Testis (tissue), 3 donors: ENCODE results near the gene TMEM260. TPM values are rescaled to one million over a fixed set of nuclear protein-coding genes. Genes with fewer than 3 reads are reported as not detected.
"Not testable (repeated sequence)": the region's sequence is repeated elsewhere in the genome, so short reads cannot be mapped to it uniquely, and the experiment has no call there.

Experiments
- DNase-seq: peaks from one replicate; pipeline ENCODE4 v3.0.0-alpha.2; 2019
- H3K27ac ChIP-seq, 2 donors: fragments of 200-600 bp; sonication (generic); one replicate each; pipeline ENCODE4 v1.5.1; 2019
- H3K27me3 ChIP-seq: fragments of 200-600 bp; sonication (generic); one replicate; pipeline ENCODE4 v1.5.1; 2019
- H3K36me3 ChIP-seq: fragments of 200-600 bp; sonication (generic); one replicate; pipeline ENCODE4 v1.5.1; 2017; ENCODE audit warnings: low read depth; ENCODE audit errors: missing control alignments
- H3K4me1 ChIP-seq: fragments of 200-600 bp; sonication (generic); one replicate; pipeline ENCODE4 v1.5.1; 2019
- H3K4me3 ChIP-seq, 2 donors: fragments of 200-600 bp; sonication (generic); one replicate each; pipeline ENCODE4 v1.5.1; 2017 to 2019
- H3K9me3 ChIP-seq: fragments of 200-600 bp; sonication (generic); one replicate; pipeline ENCODE4 v1.5.1; 2017
- POLR2A ChIP-seq: fragments of 450-650 bp; IDR thresholded peaks from one replicate; pipeline ENCODE4 v1.6.1; 2017; ENCODE audit warnings: antibody characterized with exemption, mild to moderate bottlenecking, moderate library complexity
- WGBS, 2 donors: methylation state at CpG; one replicate each; pipeline ENCODE4 v1.1.5; 2018; 5-methylcytosine and 5-hydroxymethylcytosine counted together
- intact Hi-C: fragments of 100-400 bp; cut with DNase I; formaldehyde crosslinking; loops from one replicate; pipeline ENCODE4 v1.15.1; 2023; ENCODE audit warnings: low total_unique reads
- polyA plus RNA-seq: library from polyadenylated mRNA; stranded (reverse); fragments of 350-450 nt; fragmentation: Illumina TruSeq; extraction: RNeasy Lipid Tissue Mini Kit (QIAGEN cat#74804); gene quantifications from one replicate; pipeline ENCODE4 v1.2.3, GENCODE V29; 2014; ENCODE audit warnings: low read depth, low replicate concordance; ENCODE audit not compliant: insufficient read depth
- total RNA-seq, 2 donors: library from RNA; depleted of rRNA; stranded (reverse); fragments of >200 nt; gene quantifications; one replicate each; pipeline ENCODE4 v1.2.3, GENCODE V29; 2016
- TF ChIP-seq, protein P1 (sequence below), 3 experiments: fragments of 450-650 bp in 2 of 3; fragments of 200-600 bp in 1 of 3; sonication (generic) in 1 of 3; IDR thresholded peaks; one replicate each; pipeline ENCODE4 v1.5.1; 2016 to 2019; ENCODE audit warnings: antibody characterized with exemption in 3 of 3, mild to moderate bottlenecking in 2 of 3, moderate library complexity in 1 of 3

TMEM260 gene
- total and polyA plus RNA-seq, 3 donors from 2014 or later: 13.5 to 32.0 (median 30.7) TPM

DNA sequence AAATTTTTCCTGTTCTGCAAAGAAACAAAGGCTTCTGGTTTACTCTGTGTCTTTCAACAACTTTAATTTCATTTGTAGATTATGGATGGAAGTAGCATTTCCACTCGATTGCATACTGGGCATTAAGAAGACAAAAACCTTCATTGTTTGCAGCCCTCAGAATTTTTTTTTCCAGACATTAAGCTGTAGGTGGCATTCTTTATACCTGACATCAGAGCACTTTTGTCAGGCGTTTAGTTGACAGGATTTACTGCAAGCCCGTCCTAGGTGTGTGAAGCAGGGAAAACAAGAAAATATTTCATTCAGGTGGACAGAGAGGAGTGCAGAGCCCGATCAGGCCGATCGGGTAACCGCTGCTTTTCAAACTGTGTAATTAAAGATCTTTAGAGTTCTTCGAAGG, 107.5 kb downstream of the TMEM260 start:
- intact Hi-C loops: no loop called here
- Histone ChIP-seq H3K4me1 (no peaks in the 10 kb centered on the region), H3K4me3 (no peak overlapping the region), H3K36me3 (no peaks in the 10 kb centered on the region), H3K27me3 (no peaks in the 10 kb centered on the region), H3K27ac (no peak overlapping the region), H3K9me3 (no peaks in the 10 kb centered on the region)
- TF ChIP-seq, protein P1, sequence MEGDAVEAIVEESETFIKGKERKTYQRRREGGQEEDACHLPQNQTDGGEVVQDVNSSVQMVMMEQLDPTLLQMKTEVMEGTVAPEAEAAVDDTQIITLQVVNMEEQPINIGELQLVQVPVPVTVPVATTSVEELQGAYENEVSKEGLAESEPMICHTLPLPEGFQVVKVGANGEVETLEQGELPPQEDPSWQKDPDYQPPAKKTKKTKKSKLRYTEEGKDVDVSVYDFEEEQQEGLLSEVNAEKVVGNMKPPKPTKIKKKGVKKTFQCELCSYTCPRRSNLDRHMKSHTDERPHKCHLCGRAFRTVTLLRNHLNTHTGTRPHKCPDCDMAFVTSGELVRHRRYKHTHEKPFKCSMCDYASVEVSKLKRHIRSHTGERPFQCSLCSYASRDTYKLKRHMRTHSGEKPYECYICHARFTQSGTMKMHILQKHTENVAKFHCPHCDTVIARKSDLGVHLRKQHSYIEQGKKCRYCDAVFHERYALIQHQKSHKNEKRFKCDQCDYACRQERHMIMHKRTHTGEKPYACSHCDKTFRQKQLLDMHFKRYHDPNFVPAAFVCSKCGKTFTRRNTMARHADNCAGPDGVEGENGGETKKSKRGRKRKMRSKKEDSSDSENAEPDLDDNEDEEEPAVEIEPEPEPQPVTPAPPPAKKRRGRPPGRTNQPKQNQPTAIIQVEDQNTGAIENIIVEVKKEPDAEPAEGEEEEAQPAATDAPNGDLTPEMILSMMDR (IDR thresholded peaks at IDR 0.05): no peak
- TF ChIP-seq POLR2A: no peak
- DNase-seq: no peak
- WGBS, 2 donors: 74 to 79% methylated on average over 8 of the region's 8 CpGs

DNA sequence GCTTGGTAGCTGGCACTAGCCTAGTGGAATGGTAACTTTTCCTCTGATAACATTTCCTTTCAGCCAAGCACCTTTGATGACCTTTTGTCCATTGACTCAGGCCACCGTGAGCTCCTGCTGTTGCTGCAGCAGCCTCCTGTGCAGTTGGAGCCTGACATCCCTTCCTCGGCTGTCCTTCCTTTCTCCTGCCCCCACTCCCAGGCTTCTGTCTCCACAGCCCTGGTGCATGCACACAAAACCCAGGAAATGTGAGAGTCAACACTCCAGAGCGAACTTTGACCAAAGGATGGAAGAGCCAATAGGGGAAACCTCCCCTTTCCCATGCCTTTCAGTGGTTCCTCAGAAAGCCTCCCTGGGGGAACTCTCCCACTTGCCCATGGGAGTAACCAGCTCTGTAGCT, 115.0 kb downstream of the TMEM260 start:
- intact Hi-C loops: no loop called here
- no peak overlapping the region for H3K27ac ChIP-seq
- TF ChIP-seq, protein P1 (IDR thresholded peaks at IDR 0.05): no peak
- no peak for TF ChIP-seq POLR2A
- 77 to 83% methylated on average over 3 of the region's 3 CpGs for WGBS, 2 donors
- H3K4me3 ChIP-seq: no peak overlapping the region
- H3K36me3 ChIP-seq: no peaks in the 10 kb centered on the region
- H3K27me3 ChIP-seq: no peaks in the 10 kb centered on the region
- H3K4me1 ChIP-seq: no peaks in the 10 kb centered on the region
- no peak for DNase-seq
- H3K9me3 ChIP-seq: no peaks in the 10 kb centered on the region

DNA sequence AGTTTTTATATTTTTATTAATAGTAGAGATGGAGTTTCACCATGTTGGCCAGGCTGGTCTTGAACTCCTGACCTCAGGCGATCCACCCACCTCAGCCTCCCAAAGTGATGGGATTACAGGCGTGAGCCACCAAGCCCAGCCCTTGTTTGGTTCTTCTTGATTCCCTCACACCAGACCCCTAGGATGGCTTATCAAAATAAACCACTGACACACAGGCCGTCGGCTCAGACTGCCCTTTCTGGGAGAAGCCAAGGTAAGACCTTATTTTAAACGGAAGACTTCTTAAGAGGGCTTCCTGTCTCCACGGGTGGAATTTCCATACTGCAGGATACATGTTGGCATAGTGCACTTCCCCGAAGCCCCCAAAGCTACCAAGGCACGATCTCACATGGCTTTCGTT, 115.6 kb downstream of the TMEM260 start:
- WGBS, 2 donors: 90 to 91% methylated on average over 9 of the region's 9 CpGs

More for the DNA sequence above, 115.6 kb downstream of the TMEM260 start:
- H3K4me1 ChIP-seq, DNase-seq, H3K36me3 ChIP-seq, H3K27me3 ChIP-seq, H3K27ac ChIP-seq, intact Hi-C loops, H3K4me3 ChIP-seq, H3K9me3 ChIP-seq: not testable (repeated sequence)

Other genes with a start within 250 kb of the TMEM260 start
- not detected for gene OTX2, start 230.7 kb downstream of the TMEM260 start, total RNA-seq
- gene OTX2, start 230.7 kb downstream of the TMEM260 start, polyA plus RNA-seq: 0.50 TPM